Bronchial smooth muscle cell (primary cell): Measurements from ENCODE around the gene DNM1L. TPM values are rescaled to one million over a fixed set of nuclear protein-coding genes. Genes with fewer than 3 reads are reported as not detected.

Experiments
- total RNA-seq: library from RNA; depleted of rRNA; stranded (reverse); fragments of >200 nt; gene quantifications from 2 replicates; pipeline ENCODE4 v1.2.1, GENCODE V29; 2014

DNM1L gene
- 53.5 and 54.9 TPM in 2 replicates for total RNA-seq

GRCh38 chr12:32679091-32679919, at the start of gene DNM1L:
DNM1L (plus strand) TSS chr12:32679301; CDS start chr12:32679364, 63 bp downstream.

GRCh38 chr12:32755654-32756475, 76.8 kb downstream of the DNM1L start, which contains the start of gene YARS2:
YARS2 (minus strand) TSS chr12:32755897; CDS start chr12:32755874, 23 bp downstream.

Other genes starting within 250 kb of the DNM1L start
- gene YARS2, start 76.6 kb downstream of the DNM1L start, total RNA-seq, result 19.7 and 25.4 TPM in 2 replicates
- under 0.01 TPM in 1 of 2 replicates, not detected in the other for gene PKP2, start 217.5 kb downstream of the DNM1L start, total RNA-seq